Panc1 (cell line): ENCODE results near the gene ATP10D. TPM values are rescaled to one million over a fixed set of nuclear protein-coding genes. Genes with fewer than 3 reads are reported as not detected.

Experiments
- ATAC-seq: fragments of 200-7000 bp; cut with Tn5 transposase; 2 replicates; pipeline ENCODE4 v1.9.1; 2020; ENCODE audit warnings: mild to moderate bottlenecking, moderate library complexity
- BruUV-seq: library from RNA; stranded (reverse); fragments of 400-500 nt; replicated peaks from 2 replicates; lab custom pipeline; 2021; lab: Mats Ljungman, UMichigan
- CTCF ChIA-PET: fragments of 300-600 bp; sonication (Branson Sonifier 250); formaldehyde crosslinking; loops from one replicate; lab custom pipeline; 2022; ENCODE audit warnings: antibody characterized with exemption; lab: Charles Lee
- POLR2A ChIA-PET: fragments of 300-600 bp; sonication (Branson Sonifier 250); formaldehyde crosslinking; loops from one replicate; lab custom pipeline; 2022; ENCODE audit warnings: antibody characterized with exemption; lab: Charles Lee
- DNase-seq: peaks from one replicate; pipeline ENCODE4 v3.0.0-alpha.2; 2010; ENCODE audit warnings: low read depth, low spot score
- H3K27ac ChIP-seq: 2 replicates; pipeline ENCODE4 v1.5.1; 2011; ENCODE audit warnings: mild to moderate bottlenecking, low read length, inconsistent platforms
- H3K27me3 ChIP-seq: fragments of 200-500 bp; sonication (Bioruptor generic); 2 replicates; pipeline ENCODE4 v1.6.0; 2014; ENCODE audit warnings: low read length, inconsistent platforms; ENCODE audit not compliant: control insufficient read depth, insufficient read depth
- H3K36me3 ChIP-seq: fragments of 200-500 bp; sonication (Bioruptor generic); 2 replicates; pipeline ENCODE4 v1.5.1; 2014; ENCODE audit warnings: inconsistent platforms, mild to moderate bottlenecking, low read length, moderate library complexity; ENCODE audit not compliant: control insufficient read depth, insufficient read depth
- H3K4me1 ChIP-seq: 2 replicates; pipeline ENCODE4 v1.5.1; 2011; ENCODE audit warnings: inconsistent platforms, mild to moderate bottlenecking, low read length, moderate library complexity; ENCODE audit not compliant: control insufficient read depth, insufficient read depth
- H3K4me3 ChIP-seq, 2 experiments: 2 replicates each; pipeline ENCODE4 v1.5.1; 2011 to 2012; ENCODE audit warnings: low read depth in 2 of 2, low read length in 2 of 2, mild to moderate bottlenecking in 2 of 2, inconsistent platforms in 1 of 2, moderate library complexity in 1 of 2
- H3K9me3 ChIP-seq: fragments of 200-500 bp; sonication (Bioruptor generic); 2 replicates; pipeline ENCODE4 v1.5.1; 2014; ENCODE audit warnings: low read depth, mild to moderate bottlenecking, inconsistent platforms, low read length, moderate library complexity; ENCODE audit not compliant: control insufficient read depth, insufficient read depth
- POLR2AphosphoS5 ChIP-seq: IDR thresholded peaks from 2 replicates; pipeline ENCODE4 v1.6.1; 2012; ENCODE audit warnings: mild to moderate bottlenecking, low read depth, low read length, moderate library complexity
- REST ChIP-seq, 2 experiments: IDR thresholded peaks; 2 replicates each; pipeline ENCODE4 v1.6.1; 2011 to 2012; ENCODE audit warnings: low read depth in 2 of 2, control low read depth in 1 of 2, low read length in 1 of 2, mild to moderate bottlenecking in 1 of 2, moderate library complexity in 1 of 2; ENCODE audit not compliant: insufficient read depth in 1 of 2
- SIN3A ChIP-seq: IDR thresholded peaks from 2 replicates; pipeline ENCODE4 v1.6.1; 2012; ENCODE audit warnings: low read depth, mild to moderate bottlenecking, low read length, moderate library complexity, borderline replicate concordance; ENCODE audit not compliant: insufficient read depth
- TCF7L2 ChIP-seq: IDR thresholded peaks from 2 replicates; pipeline ENCODE4 v1.6.1; 2011; ENCODE audit warnings: mild to moderate bottlenecking, low read depth, low read length, inconsistent platforms
- in situ Hi-C: cut with HindIII; loops from 2 replicates; pipeline ENCODE4 v1.10.0; 2016; ENCODE audit warnings: low sequenced_read_pairs, low pct_unique_long_range_greater_than_20kb
- intact Hi-C: fragments of 100-400 bp; cut with micrococcal nuclease; formaldehyde crosslinking; loops from one replicate; pipeline ENCODE4 v1.10.0; 2022; ENCODE audit not compliant: unreplicated experiment
- total RNA-seq: library from RNA; stranded (reverse); gene quantifications from one replicate; pipeline ENCODE4 v1.2.1, GENCODE V29; 2021; ENCODE audit not compliant: unreplicated experiment
- TF ChIP-seq, protein P1 (sequence below): fragments of 450-650 bp; IDR thresholded peaks from 2 replicates; pipeline ENCODE4 v1.5.1; 2017; ENCODE audit warnings: mild to moderate bottlenecking

ATP10D gene
- total RNA-seq, 1 experiment from 2014 or later = 13.9 TPM

GRCh38 chr4:47474799-47475198, 10.3 kb upstream of the ATP10D start:
- H3K36me3 ChIP-seq = no peaks in the 10 kb centered on the region
- H3K4me3 ChIP-seq = no peak overlapping the region
- TF ChIP-seq POLR2AphosphoS5 (no peak), TCF7L2 (no peak), SIN3A (no peak), REST (IDR thresholded peaks at IDR 0.05; ENCODE audit: insufficient read depth in 1 of 2, low read depth in 2 of 2, low read length in 1 of 2) (no peak)
- TF ChIP-seq, protein P1, sequence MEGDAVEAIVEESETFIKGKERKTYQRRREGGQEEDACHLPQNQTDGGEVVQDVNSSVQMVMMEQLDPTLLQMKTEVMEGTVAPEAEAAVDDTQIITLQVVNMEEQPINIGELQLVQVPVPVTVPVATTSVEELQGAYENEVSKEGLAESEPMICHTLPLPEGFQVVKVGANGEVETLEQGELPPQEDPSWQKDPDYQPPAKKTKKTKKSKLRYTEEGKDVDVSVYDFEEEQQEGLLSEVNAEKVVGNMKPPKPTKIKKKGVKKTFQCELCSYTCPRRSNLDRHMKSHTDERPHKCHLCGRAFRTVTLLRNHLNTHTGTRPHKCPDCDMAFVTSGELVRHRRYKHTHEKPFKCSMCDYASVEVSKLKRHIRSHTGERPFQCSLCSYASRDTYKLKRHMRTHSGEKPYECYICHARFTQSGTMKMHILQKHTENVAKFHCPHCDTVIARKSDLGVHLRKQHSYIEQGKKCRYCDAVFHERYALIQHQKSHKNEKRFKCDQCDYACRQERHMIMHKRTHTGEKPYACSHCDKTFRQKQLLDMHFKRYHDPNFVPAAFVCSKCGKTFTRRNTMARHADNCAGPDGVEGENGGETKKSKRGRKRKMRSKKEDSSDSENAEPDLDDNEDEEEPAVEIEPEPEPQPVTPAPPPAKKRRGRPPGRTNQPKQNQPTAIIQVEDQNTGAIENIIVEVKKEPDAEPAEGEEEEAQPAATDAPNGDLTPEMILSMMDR = no peak
- ATAC-seq (no peak), DNase-seq (no peak)
- in situ Hi-C loops (no loop called here), intact Hi-C loops (no loop called here)
- POLR2A ChIA-PET = no interaction called here
- H3K4me1 ChIP-seq = no peaks in the 10 kb centered on the region
- CTCF ChIA-PET = no interaction called here
- BruUV-seq = no TSS peak
- no peaks in the 10 kb centered on the region; the same call in 1 of the 2 replicates for H3K27me3 ChIP-seq
- H3K9me3 ChIP-seq = no peaks in the 10 kb centered on the region
- H3K27ac ChIP-seq = no peak overlapping the region

DNA sequence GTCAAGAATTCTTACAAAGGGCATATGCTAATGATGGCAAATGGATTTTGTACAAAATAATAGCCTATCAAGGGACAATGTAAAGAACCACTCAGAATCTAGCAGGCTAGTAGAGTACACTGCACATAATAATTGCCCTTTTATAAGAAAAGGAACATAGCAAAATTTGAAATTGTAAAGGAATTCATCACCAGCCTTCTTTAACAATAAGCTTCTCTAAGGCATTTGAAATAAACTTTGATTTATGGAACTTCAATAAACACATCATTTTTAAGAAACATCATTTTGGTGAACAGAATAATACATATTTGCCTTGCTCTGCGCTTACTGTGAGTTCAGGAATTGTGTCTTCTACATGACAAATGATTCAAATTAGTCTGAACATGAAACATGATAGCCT, 9.7 kb upstream of the ATP10D start:
- ChIA-PET CTCF (no interaction called here), POLR2A (no interaction called here)
- Histone ChIP-seq H3K4me1 (no peaks in the 10 kb centered on the region), H3K4me3 (no peak overlapping the region), H3K9me3 (no peaks in the 10 kb centered on the region), H3K27ac (no peak overlapping the region), H3K27me3 (no peaks in the 10 kb centered on the region; the same call in 1 of the 2 replicates), H3K36me3 (no peaks in the 10 kb centered on the region)
- TF ChIP-seq POLR2AphosphoS5 = no peak
- TF ChIP-seq, protein P1 = no peak
- TF ChIP-seq REST (IDR thresholded peaks at IDR 0.05; ENCODE audit: insufficient read depth in 1 of 2, low read depth in 2 of 2, low read length in 1 of 2) = no peak
- TF ChIP-seq SIN3A = no peak
- TF ChIP-seq TCF7L2 = no peak
- DNase-seq = no peak
- no peak for ATAC-seq
- intact Hi-C loops = no loop called here
- in situ Hi-C loops = no loop called here
- no TSS peak for BruUV-seq
